ENCODE results near the gene RNF224.

The RNF224 gene

GRCh38 chr9:137217276-137218211 lies 9.8 kb upstream of the RNF224 start:
- TF ChIP-seq CTCF (IDR thresholded peaks at IDR 0.05; ENCODE audit: low read depth, low read length) = no peak
- no peak for DNase-seq (ENCODE audit: low read depth, low spot score)
- no peak overlapping the region for H3K4me3 ChIP-seq (ENCODE audit: low read depth, low read length)
- in situ Hi-C loops (cut with HindIII; ENCODE audit: low sequenced_read_pairs) = no loop called here

- no peak overlapping the region for H3K4me3 ChIP-seq (ENCODE audit: low read depth, low read length)
- no peak for DNase-seq (ENCODE audit: low read depth, low spot score)
- in situ Hi-C loops (cut with HindIII; ENCODE audit: low sequenced_read_pairs) = no loop called here
- no peak for TF ChIP-seq CTCF (IDR thresholded peaks at IDR 0.05; ENCODE audit: low read depth, low read length)
Observed at GRCh38 chr9:137218212-137218753, 9.0 kb upstream of the RNF224 start.

- TF ChIP-seq CTCF (IDR thresholded peaks at IDR 0.05; ENCODE audit: low read depth, low read length) = no peak
- in situ Hi-C loops (cut with HindIII; ENCODE audit: low sequenced_read_pairs) = no loop called here
- H3K4me3 ChIP-seq (ENCODE audit: low read depth, low read length) = no peak overlapping the region
- DNase-seq (ENCODE audit: low read depth, low spot score) = peak; percentile 31
Observed at GRCh38 chr9:137218754-137219271, 8.5 kb upstream of the RNF224 start.

- no peak overlapping the region for H3K4me3 ChIP-seq (ENCODE audit: low read depth, low read length)
- in situ Hi-C loops (cut with HindIII; ENCODE audit: low sequenced_read_pairs) = no loop called here
- no peak for DNase-seq (ENCODE audit: low read depth, low spot score)
- TF ChIP-seq CTCF (IDR thresholded peaks at IDR 0.05; ENCODE audit: low read depth, low read length) = no peak
Observed at GRCh38 chr9:137219757-137220316, 7.5 kb upstream of the RNF224 start.

GRCh38 chr9:137220317-137221094 lies 6.8 kb upstream of the RNF224 start:
- in situ Hi-C loops (cut with HindIII; ENCODE audit: low sequenced_read_pairs) = no loop called here
- no peak for TF ChIP-seq CTCF (IDR thresholded peaks at IDR 0.05; ENCODE audit: low read depth, low read length)
- no peak for DNase-seq (ENCODE audit: low read depth, low spot score)
- H3K4me3 ChIP-seq (ENCODE audit: low read depth, low read length) = no peak overlapping the region

GRCh38 chr9:137221095-137221505 lies 6.2 kb upstream of the RNF224 start:
- DNase-seq (ENCODE audit: low read depth, low spot score) = no peak
- no peak overlapping the region for H3K4me3 ChIP-seq (ENCODE audit: low read depth, low read length)
- in situ Hi-C loops (cut with HindIII; ENCODE audit: low sequenced_read_pairs) = no loop called here
- no peak for TF ChIP-seq CTCF (IDR thresholded peaks at IDR 0.05; ENCODE audit: low read depth, low read length)
